Large intestine (tissue), 3 donors: ENCODE results near the gene KLF13. TPM values are rescaled to one million over a fixed set of nuclear protein-coding genes. Genes with fewer than 3 reads are reported as not detected.

Experiments
- DNase-seq, 2 donors: peaks; one replicate each; pipeline versions ENCODE4 v3.0.0 to v3.0.0-alpha.2; 2013
- H3K27ac ChIP-seq: one replicate; pipeline ENCODE4 v1.5.1; 2013; ENCODE audit warnings: low read length
- H3K27me3 ChIP-seq: 2 replicates; pipeline ENCODE4 v1.6.1; 2013; ENCODE audit warnings: low read length; ENCODE audit not compliant: control insufficient read depth, insufficient read depth
- H3K36me3 ChIP-seq: 2 replicates; pipeline ENCODE4 v1.6.1; 2013; ENCODE audit warnings: low read length; ENCODE audit not compliant: control insufficient read depth, insufficient read depth
- H3K4me1 ChIP-seq: one replicate; pipeline ENCODE4 v1.6.1; 2013; ENCODE audit warnings: low read length; ENCODE audit not compliant: control insufficient read depth, insufficient read depth
- H3K4me3 ChIP-seq: one replicate; pipeline ENCODE4 v1.5.1; 2013; ENCODE audit warnings: low read length
- H3K9me3 ChIP-seq: one replicate; pipeline ENCODE4 v1.6.1; 2013; ENCODE audit warnings: mild to moderate bottlenecking, low read depth, low read length, moderate library complexity; ENCODE audit not compliant: control insufficient read depth
- WGBS: methylation state at CpG from one replicate; pipeline ENCODE4 v1.1.5; 2013; ENCODE audit warnings: low lambda C conversion rate; ENCODE audit not compliant: insufficient coverage; 5-methylcytosine and 5-hydroxymethylcytosine counted together
- polyA plus RNA-seq: library from polyadenylated mRNA; unstranded; fragments of 120-200 nt; gene quantifications from one replicate; pipeline ENCODE4 v1.2.1, GENCODE V29; 2013

KLF13 gene
- polyA plus RNA-seq, 1 donor: 60.7 TPM

DNA sequence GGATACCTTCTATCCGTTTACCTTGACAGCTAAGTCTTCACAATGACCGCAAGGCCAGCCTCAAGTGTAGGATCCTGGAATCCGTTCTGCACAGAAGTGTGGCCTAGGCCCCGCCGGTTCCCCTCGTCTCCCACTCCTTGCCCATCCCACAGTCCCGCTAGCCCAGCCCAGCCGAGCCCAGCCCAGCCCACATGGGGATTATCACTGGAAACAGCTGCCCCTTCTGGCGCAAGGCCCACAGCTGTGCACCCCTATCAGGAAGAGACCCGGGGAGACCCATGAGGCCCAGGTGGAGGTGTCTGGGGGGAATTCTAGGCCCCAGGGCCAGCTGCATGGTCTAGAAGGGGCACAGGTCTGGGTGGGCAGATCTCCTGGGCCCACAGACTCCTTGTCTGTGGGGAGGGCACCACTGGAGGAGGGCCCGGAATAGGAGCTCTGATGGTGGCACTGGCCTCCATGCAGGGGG, 27.9 kb upstream of the KLF13 start:
- no CpG with 5 or more reads among the region's 11 CpGs for WGBS
- H3K27ac ChIP-seq: no peak overlapping the region
- H3K4me1 ChIP-seq: peaks cover 40% of the 10 kb centered on the region

DNA sequence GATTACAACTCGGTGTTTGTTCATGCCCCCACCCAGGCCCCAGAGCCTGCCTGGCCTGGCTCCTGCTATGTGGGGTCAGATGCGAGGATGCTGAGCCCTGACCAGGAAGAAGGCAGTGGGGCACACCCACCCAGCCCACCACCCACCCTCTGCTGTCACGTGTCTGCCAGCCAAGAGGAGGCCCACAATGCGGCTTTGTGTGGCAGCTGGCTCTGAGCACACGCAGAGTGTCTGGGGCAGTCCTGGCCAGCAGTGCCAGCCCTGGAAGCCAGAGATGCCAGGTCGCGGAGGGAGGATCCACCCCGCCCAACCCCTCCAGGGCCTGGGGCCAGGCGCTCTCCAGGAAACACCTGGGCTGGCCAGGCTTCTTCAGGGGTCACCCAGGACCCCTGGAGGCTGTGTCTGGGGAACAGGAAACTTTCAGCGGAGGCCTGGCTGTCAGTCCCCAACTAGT, 26.4 kb upstream of the KLF13 start:
- no CpG with 5 or more reads among the region's 10 CpGs for WGBS
- Histone ChIP-seq H3K4me1 (peaks cover 40% of the 10 kb centered on the region), H3K36me3 (no peaks in the 10 kb centered on the region), H3K27me3 (no peaks in the 10 kb centered on the region), H3K9me3 (no peaks in the 10 kb centered on the region), H3K27ac (no peak overlapping the region), H3K4me3 (no peak overlapping the region)
- DNase-seq: no peak

More for the DNA sequence above, 27.9 kb upstream of the KLF13 start:
- Histone ChIP-seq H3K27me3 (no peaks in the 10 kb centered on the region), H3K9me3 (no peaks in the 10 kb centered on the region), H3K4me3 (no peak overlapping the region), H3K36me3 (no peaks in the 10 kb centered on the region)
- no peak for DNase-seq

DNA sequence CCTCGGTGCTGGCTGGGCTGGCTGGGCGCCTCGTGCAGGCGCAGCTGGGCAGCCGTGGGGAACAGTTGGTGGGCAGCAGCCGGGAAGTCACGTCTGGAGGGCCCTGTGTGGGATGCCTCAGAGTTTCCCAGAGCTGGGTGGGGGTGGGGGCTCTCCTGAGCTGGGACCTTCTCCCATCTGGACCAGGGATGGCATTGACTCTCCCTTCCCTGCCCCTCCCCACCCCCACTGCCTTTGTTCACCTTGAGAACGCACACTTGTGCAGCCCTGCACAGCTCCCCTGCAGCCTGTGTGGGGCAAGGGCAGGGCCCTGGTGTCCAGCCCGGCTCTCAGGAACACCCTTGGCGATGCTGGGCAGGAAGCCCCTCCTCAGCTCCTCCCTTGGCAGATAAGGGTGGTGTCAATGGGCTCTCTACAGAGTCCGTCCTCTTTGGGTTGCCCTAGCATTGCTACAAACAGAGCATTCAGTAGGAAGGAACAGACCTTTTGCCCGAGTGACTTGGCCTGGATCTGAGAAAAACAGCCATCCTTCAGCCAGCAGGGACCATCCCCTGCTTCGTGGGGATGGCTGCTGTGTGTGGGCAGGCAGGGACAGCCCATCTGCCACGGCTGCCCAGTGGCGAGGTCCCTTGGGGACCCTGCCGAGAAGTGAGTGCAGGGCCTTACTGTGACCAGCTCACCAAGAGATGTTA, 25.5 kb upstream of the KLF13 start:
- H3K4me3 ChIP-seq: no peak overlapping the region
- H3K9me3 ChIP-seq: no peaks in the 10 kb centered on the region
- peaks cover 38% of the 10 kb centered on the region for H3K4me1 ChIP-seq
- no peak for DNase-seq
- no CpG with 5 or more reads among the region's 16 CpGs for WGBS
- H3K27ac ChIP-seq: no peak overlapping the region
- no peaks in the 10 kb centered on the region for H3K27me3 ChIP-seq
- no peaks in the 10 kb centered on the region for H3K36me3 ChIP-seq

DNA sequence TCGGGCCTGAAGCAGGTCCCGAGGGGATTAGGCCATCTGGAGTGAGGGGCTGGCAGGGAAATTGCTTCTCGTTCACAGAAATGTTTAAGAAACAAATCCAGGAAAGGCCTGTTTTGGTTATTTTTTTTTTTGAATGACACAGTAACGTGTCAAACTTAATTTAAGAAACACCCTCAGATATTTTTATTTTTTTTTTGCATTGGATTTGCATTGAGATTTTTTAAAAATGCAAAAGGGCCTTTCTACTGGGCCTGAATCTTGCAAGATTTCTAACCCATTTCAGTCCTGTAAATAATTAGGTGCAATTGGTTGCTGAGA, 25.0 kb upstream of the KLF13 start:
- Histone ChIP-seq H3K4me3 (no peak overlapping the region), H3K27me3 (no peaks in the 10 kb centered on the region), H3K4me1 (peaks cover 35% of the 10 kb centered on the region), H3K27ac (no peak overlapping the region), H3K9me3 (no peaks in the 10 kb centered on the region), H3K36me3 (no peaks in the 10 kb centered on the region)
- no peak for DNase-seq
- WGBS: 95% methylated on average over 4 of the region's 4 CpGs

DNA sequence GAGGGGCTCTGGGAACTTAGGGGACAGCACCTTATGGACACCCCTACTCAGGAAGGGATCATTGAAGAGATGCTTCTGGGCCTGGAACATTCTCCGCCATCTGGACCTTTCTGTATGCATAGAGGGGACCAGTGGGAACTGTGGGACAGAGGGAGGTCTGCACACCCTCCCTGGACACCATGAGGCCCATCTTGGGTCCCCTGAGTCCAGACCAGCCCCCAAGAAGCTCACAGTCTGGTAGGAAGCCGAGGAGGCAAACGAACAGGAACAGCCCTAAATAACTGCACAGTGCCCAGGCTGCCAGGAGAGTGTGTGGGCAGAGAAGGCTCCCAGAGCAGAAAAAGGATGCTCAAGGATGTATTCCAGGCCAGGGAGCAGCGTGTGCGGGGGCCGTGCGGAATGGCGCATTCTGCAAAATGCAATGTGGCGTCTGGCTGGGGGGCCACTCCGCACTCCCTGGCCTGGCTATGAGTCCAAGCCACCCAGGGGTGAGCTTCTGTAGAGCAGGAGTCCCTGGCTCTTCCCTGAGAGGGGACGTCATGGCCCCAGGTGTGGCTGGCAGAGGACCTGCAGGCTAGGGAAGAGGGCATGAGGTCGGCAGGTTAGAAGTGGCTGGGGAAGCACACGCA, 24.5 kb upstream of the KLF13 start:
- Histone ChIP-seq H3K4me3 (no peak overlapping the region), H3K27ac (no peak overlapping the region), H3K27me3 (peaks cover under 1% of the 10 kb centered on the region), H3K9me3 (no peaks in the 10 kb centered on the region), H3K36me3 (no peaks in the 10 kb centered on the region), H3K4me1 (peaks cover 30% of the 10 kb centered on the region)
- no peak for DNase-seq
- WGBS: no CpG with 5 or more reads among the region's 13 CpGs

DNA sequence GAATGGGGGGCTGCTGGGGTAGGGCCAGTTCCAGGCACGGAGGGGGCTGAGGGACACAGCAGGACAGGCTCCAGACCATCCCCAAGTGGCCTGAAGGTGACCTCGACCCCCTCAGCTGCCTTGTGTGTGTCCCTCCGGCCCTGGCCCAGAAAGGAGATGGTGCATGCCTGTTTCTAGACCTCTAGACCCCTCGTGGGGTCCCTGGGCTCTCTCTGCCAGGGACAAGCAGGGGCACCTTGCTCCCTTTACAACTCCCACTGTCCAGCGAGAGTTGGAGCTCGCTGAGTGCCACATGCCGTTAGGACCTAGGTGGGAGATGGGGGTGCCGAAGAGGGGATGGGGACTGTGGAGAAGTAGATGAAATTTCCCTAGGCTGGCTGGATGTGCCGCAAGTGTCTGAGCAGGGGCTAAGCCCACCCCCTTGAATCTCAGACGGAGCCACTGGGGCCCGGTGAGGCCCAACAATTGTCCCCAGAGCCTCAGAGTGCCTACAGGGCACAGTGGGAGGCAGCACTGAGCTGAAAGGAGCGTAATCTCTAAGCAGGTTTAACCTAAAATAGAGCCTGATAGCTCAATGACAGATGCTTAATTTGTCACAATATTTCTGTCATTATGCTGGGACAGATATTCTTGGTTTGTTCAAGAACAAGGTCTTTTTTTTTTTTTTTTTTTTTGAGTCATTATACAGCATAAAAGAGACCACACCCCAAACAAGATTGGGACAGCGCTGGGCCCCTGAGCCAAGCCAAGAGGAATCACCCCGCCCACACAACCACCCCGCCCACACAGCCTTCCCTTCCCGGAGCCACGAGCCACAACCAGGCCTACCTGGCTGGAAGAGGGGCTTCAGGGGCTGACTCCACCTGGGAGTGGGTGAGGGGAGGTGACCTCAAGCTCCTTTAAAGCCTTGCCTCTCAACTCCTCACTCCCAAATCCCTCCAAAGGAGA, 23.6 kb upstream of the KLF13 start:
- no peak for DNase-seq
- H3K27ac ChIP-seq: no peak overlapping the region
- no peak overlapping the region for H3K4me3 ChIP-seq
- H3K27me3 ChIP-seq: peaks cover 6% of the 10 kb centered on the region
- no peaks in the 10 kb centered on the region for H3K36me3 ChIP-seq
- peaks cover 20% of the 10 kb centered on the region for H3K4me1 ChIP-seq
- no CpG with 5 or more reads among the region's 17 CpGs for WGBS
- no peaks in the 10 kb centered on the region for H3K9me3 ChIP-seq

DNA sequence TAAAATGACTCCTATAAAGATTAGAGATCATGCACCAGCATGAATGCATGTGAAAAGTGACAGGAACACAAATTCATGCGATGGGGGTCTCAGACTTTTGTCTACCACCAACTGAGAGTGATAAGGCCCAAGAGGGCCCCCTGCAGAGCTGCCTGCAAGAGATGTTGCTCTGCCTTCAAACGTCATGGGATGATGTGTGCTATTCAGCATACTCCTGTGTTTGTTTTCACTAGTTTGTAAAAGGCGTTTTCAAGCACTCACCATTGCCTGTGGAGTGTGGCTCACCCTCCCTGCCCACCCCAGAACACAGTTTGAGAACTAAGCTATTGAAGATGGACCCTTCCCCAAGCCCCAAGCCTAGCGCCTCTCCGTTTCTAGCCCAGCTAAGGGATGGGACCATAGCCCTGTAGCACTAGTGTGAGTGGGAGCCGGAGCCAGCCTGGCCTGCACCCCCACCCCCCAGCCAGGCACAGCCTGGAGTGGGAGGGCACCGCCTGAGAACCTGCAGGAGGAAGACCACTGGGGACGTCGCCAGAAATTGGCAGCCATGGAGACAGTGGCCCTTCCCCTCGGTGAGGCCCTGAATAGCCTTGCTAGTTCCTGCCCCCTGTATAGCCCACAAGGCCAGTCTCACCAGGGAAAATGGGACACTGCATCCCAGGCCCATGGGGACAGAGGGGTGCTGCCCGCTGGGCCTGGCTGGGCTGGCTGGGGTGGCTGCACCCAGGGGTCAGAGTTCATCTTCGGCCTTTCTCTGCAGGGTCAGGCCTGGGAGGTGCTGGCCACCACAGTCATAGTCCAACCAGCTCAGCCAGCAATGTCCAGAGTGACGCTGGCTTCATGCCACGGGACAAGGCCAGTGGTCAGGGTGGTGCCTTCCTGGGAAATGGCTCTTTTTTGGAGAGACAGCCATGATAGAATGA, 22.6 kb upstream of the KLF13 start:
- no peak for DNase-seq
- peaks cover 6% of the 10 kb centered on the region for H3K27me3 ChIP-seq
- no peak overlapping the region for H3K4me3 ChIP-seq
- no peak overlapping the region for H3K27ac ChIP-seq
- no peaks in the 10 kb centered on the region for H3K9me3 ChIP-seq
- peaks cover 11% of the 10 kb centered on the region for H3K4me1 ChIP-seq
- H3K36me3 ChIP-seq: no peaks in the 10 kb centered on the region
- 80% methylated on average over 1 of the region's 14 CpGs for WGBS

DNA sequence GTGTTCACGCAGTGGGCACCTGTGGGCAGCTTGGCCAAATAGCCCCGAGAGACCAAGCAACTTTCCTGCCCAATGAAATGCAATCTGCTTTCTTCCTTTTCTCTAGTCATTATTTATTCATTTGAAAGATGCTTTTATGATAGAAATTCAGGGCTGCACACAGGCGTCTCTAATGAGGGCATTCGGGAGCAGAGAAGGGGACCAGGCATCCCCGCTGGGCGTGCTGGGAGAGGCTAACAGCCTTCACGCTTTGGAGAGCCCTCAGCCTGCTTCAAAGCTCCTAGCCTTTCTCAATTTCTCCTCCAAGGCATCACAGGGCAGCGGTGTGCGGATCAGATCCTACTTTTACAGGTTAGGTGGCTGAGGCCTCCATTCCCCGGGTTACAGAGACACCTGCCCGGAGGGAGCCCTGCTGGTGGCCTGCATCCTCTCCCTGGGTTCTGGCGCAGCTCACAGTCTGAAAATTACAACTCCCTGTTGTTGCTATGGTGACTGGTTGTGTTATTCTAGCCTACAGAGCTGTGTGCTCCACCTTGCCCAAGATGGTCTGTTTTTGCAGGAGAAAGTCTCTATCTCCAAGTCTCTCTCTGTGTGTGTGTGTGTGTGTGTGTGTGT, 21.8 kb upstream of the KLF13 start:
- Histone ChIP-seq H3K27ac (no peak overlapping the region), H3K36me3 (no peaks in the 10 kb centered on the region), H3K4me1 (peaks cover 7% of the 10 kb centered on the region), H3K9me3 (no peaks in the 10 kb centered on the region), H3K27me3 (peaks cover 6% of the 10 kb centered on the region), H3K4me3 (no peak overlapping the region)
- DNase-seq: no peak
- WGBS: no CpG with 5 or more reads among the region's 12 CpGs

DNA sequence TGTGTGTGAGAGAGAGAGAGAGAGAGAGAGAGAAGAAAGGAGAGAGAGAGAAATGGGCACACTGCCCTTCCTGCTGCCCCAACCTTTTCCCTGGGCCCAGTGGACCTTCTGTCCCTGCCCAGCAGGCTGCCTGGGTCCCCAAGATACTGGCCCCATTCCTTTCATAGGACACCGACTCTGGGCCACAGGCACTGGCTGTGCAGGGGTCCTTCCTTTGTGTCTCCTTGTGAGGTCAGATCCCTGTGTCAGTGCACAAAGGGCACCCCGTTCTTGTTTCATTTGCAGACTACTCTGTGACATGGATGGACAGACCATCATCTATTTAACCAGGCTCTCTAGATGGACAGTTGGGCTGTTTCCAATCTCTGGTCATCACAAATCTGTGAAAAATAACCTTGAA, 21.3 kb upstream of the KLF13 start:
- no CpG with 5 or more reads among the region's 2 CpGs for WGBS
- Histone ChIP-seq H3K4me1 (peaks cover 3% of the 10 kb centered on the region), H3K27ac (no peak overlapping the region), H3K36me3 (no peaks in the 10 kb centered on the region), H3K4me3 (no peak overlapping the region), H3K9me3 (no peaks in the 10 kb centered on the region), H3K27me3 (peaks cover 6% of the 10 kb centered on the region)
- DNase-seq: no peak
